MM.1S (cell line): ENCODE data around the gene NACAD.

Experiments used
- DNase-seq: peaks from one replicate; pipeline ENCODE4 v3.0.0-alpha.2; 2015
- H2AFZ ChIP-seq: fragments of 300-600 bp; sonication (generic); 2 replicates; pipeline ENCODE4 v1.6.0; 2016; ENCODE audit warnings: antibody characterized with exemption, low read length
- H3F3A ChIP-seq: fragments of 300-600 bp; sonication (generic); 2 replicates; pipeline ENCODE4 v1.6.1; 2016; ENCODE audit warnings: mild to moderate bottlenecking, antibody characterized with exemption, low read length, moderate library complexity, mixed read lengths; ENCODE audit not compliant: insufficient read depth
- H3K27ac ChIP-seq: fragments of 300-600 bp; sonication (generic); 2 replicates; pipeline ENCODE4 v1.5.1; 2016; ENCODE audit warnings: mild to moderate bottlenecking, low read length
- H3K27me3 ChIP-seq: fragments of 300-600 bp; sonication (generic); replicated peaks from 2 replicates; pipeline ENCODE4 v1.6.0; 2016; ENCODE audit warnings: low read length; ENCODE audit not compliant: insufficient read depth
- H3K36me3 ChIP-seq: fragments of 300-600 bp; sonication (generic); replicated peaks from 2 replicates; pipeline ENCODE4 v1.6.1; 2016; ENCODE audit warnings: mild to moderate bottlenecking, low read length, mixed read lengths; ENCODE audit not compliant: insufficient read depth
- H3K4me1 ChIP-seq: fragments of 300-600 bp; sonication (generic); 2 replicates; pipeline ENCODE4 v1.6.1; 2016; ENCODE audit warnings: low read length, mixed read lengths
- H3K4me2 ChIP-seq: fragments of 300-600 bp; sonication (generic); 2 replicates; pipeline ENCODE4 v1.6.0; 2016; ENCODE audit warnings: low read depth, low read length
- H3K4me3 ChIP-seq: fragments of 300-600 bp; sonication (generic); 2 replicates; pipeline ENCODE4 v1.5.1; 2016; ENCODE audit warnings: low read length, mixed read lengths
- H3K79me2 ChIP-seq: fragments of 300-600 bp; sonication (generic); 2 replicates; pipeline ENCODE4 v1.6.1; 2016; ENCODE audit warnings: mixed run types, low read length, mixed read lengths
- H3K9ac ChIP-seq: fragments of 300-600 bp; sonication (generic); 2 replicates; pipeline ENCODE4 v1.6.1; 2016; ENCODE audit warnings: low read length, mixed read lengths
- H3K9me2 ChIP-seq: fragments of 300-600 bp; sonication (generic); replicated peaks from 2 replicates; pipeline ENCODE4 v1.6.1; 2016; ENCODE audit warnings: mild to moderate bottlenecking, low read length, mixed read lengths; ENCODE audit not compliant: insufficient read depth
- H3K9me3 ChIP-seq: fragments of 300-600 bp; sonication (generic); replicated peaks from 2 replicates; pipeline ENCODE4 v1.6.1; 2016; ENCODE audit warnings: mild to moderate bottlenecking, low read length, mixed read lengths; ENCODE audit not compliant: insufficient read depth
- H4K20me1 ChIP-seq: fragments of 300-600 bp; sonication (generic); 2 replicates; pipeline ENCODE4 v1.6.1; 2016; ENCODE audit warnings: mild to moderate bottlenecking, low read length, moderate library complexity, mixed read lengths; ENCODE audit not compliant: insufficient read depth
- EZH2 ChIP-seq: fragments of 300-600 bp; sonication (generic); optimal IDR thresholded peaks from 2 replicates; pipeline ENCODE3; 2017; ENCODE audit warnings: low read depth, mild to moderate bottlenecking, antibody characterized with exemption, low read length, mixed read lengths
- EZH2phosphoT487 ChIP-seq: fragments of 300-600 bp; sonication (generic); IDR thresholded peaks from 2 replicates; pipeline ENCODE4 v1.6.1; 2018; ENCODE audit warnings: antibody characterized with exemption, low read length
- TF ChIP-seq, protein P1 (sequence below): fragments of 300-600 bp; sonication (generic); IDR thresholded peaks from 2 replicates; pipeline ENCODE4 v1.5.1; 2016; ENCODE audit warnings: antibody characterized with exemption, low read length, mixed read lengths

The NACAD gene

DNA sequence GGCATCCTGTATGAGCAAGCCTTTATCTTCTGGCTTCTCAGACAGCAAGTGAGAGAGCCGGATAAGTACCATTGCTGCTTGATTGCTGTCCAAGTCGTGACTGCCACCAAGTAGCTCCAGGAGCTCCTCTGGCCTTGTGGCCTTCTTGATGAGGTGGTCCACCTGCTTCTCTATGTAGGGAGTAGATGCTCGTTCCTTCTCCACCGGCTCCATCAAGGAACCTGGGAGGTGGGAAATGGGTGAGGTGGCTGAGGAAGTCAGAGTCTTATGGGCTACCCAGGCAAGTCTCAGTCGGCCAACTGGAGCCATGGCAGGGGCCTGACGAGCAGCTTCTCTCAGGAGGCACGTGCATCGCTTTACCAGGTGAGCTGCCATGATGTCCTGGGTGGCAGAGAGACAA lies 20.1 kb upstream of the NACAD start:
- TF ChIP-seq, protein P1, sequence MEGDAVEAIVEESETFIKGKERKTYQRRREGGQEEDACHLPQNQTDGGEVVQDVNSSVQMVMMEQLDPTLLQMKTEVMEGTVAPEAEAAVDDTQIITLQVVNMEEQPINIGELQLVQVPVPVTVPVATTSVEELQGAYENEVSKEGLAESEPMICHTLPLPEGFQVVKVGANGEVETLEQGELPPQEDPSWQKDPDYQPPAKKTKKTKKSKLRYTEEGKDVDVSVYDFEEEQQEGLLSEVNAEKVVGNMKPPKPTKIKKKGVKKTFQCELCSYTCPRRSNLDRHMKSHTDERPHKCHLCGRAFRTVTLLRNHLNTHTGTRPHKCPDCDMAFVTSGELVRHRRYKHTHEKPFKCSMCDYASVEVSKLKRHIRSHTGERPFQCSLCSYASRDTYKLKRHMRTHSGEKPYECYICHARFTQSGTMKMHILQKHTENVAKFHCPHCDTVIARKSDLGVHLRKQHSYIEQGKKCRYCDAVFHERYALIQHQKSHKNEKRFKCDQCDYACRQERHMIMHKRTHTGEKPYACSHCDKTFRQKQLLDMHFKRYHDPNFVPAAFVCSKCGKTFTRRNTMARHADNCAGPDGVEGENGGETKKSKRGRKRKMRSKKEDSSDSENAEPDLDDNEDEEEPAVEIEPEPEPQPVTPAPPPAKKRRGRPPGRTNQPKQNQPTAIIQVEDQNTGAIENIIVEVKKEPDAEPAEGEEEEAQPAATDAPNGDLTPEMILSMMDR = no peak
- TF ChIP-seq EZH2 (no peak), EZH2phosphoT487 (no peak)
- H3K9me3 ChIP-seq = no peaks in the 10 kb centered on the region
- H3K79me2 ChIP-seq = peaks cover 75% of the 10 kb centered on the region
- no peak overlapping the region for H3K4me3 ChIP-seq
- H3K27me3 ChIP-seq = no peaks in the 10 kb centered on the region
- H3K4me2 ChIP-seq = no peak overlapping the region
- peaks cover 16% of the 10 kb centered on the region for H3K36me3 ChIP-seq
- peaks cover 9% of the 10 kb centered on the region for H3F3A ChIP-seq
- H3K27ac ChIP-seq = no peak overlapping the region
- H3K4me1 ChIP-seq = no peaks in the 10 kb centered on the region
- no peak overlapping the region for H2AFZ ChIP-seq
- no peak overlapping the region for H3K9ac ChIP-seq
- DNase-seq = no peak
- H3K9me2 ChIP-seq = no peaks in the 10 kb centered on the region
- no peaks in the 10 kb centered on the region for H4K20me1 ChIP-seq

DNA sequence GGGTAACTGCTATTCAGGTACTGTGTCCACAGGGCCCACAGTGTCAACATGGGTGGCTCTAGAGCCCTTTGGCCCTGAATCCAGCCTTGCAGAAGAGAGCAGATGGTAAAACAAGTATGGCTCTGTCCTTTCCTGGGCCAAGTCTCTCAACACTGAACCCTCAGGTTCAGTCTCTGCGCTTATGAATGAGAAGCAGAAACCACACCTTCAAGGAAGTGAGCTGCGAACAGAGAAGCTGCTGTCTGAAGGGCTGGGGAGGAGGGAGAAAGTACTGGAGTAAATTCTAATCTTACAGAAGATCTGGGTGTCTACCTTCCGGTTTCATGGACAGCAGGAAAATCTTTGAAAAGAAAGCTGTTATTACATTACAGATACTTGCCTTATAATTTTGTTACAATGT lies 18.6 kb upstream of the NACAD start:
- no peaks in the 10 kb centered on the region for H3K4me1 ChIP-seq
- H3K9me3 ChIP-seq = no peaks in the 10 kb centered on the region
- peaks cover 6% of the 10 kb centered on the region for H3F3A ChIP-seq
- no peak overlapping the region for H2AFZ ChIP-seq
- H3K9ac ChIP-seq = no peak overlapping the region
- H3K27me3 ChIP-seq = no peaks in the 10 kb centered on the region
- no peak overlapping the region for H3K27ac ChIP-seq
- peaks cover 78% of the 10 kb centered on the region for H3K79me2 ChIP-seq
- TF ChIP-seq, protein P1 = no peak
- no peak for TF ChIP-seq EZH2phosphoT487
- no peak for TF ChIP-seq EZH2
- peaks cover 18% of the 10 kb centered on the region for H3K36me3 ChIP-seq
- H3K4me2 ChIP-seq = no peak overlapping the region
- H4K20me1 ChIP-seq = no peaks in the 10 kb centered on the region
- H3K4me3 ChIP-seq = no peak overlapping the region
- no peak for DNase-seq
- H3K9me2 ChIP-seq = no peaks in the 10 kb centered on the region

DNA sequence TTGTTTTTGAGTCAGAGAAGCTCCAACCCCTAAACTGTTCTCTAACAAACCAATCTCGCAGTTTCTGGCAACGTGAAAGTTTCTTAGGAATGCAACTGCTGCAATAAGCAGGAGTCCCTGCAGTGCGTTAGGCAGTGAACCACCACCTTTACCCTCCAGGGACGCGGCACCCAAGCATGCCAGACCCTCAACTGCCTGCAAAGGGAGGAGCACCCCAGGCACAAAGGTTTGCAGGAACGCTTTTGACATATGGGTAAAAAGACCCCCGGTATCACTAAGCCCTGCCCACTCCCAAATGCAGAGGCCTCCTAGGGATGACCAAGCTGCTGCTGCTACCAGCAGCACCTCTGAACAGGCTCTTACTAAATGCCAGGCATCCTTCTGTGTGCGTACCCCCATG lies 18.1 kb upstream of the NACAD start:
- no peak overlapping the region for H3K4me3 ChIP-seq
- H3K9ac ChIP-seq = no peak overlapping the region
- H3K4me2 ChIP-seq = no peak overlapping the region
- no peaks in the 10 kb centered on the region for H3K9me2 ChIP-seq
- no peaks in the 10 kb centered on the region for H3K9me3 ChIP-seq
- no peak for DNase-seq
- TF ChIP-seq EZH2phosphoT487 = no peak
- TF ChIP-seq, protein P1 = no peak
- no peak for TF ChIP-seq EZH2
- H3F3A ChIP-seq = peaks cover 2% of the 10 kb centered on the region
- H3K27me3 ChIP-seq = no peaks in the 10 kb centered on the region
- H3K27ac ChIP-seq = no peak overlapping the region
- H3K36me3 ChIP-seq = peaks cover 23% of the 10 kb centered on the region
- no peaks in the 10 kb centered on the region for H4K20me1 ChIP-seq
- no peaks in the 10 kb centered on the region for H3K4me1 ChIP-seq
- peaks cover 78% of the 10 kb centered on the region for H3K79me2 ChIP-seq
- no peak overlapping the region for H2AFZ ChIP-seq
